ENCODE measurements around the gene BAZ2B. TPM values are rescaled to one million over a fixed set of nuclear protein-coding genes. Genes with fewer than 3 reads are reported as not detected.

Gene BAZ2B
- total and polyA plus RNA-seq, 2 experiments from 2014 or later: 51.7 to 62.9 TPM

GRCh38 chr2:159484532-159484931 is 131.8 kb downstream of the BAZ2B start:
- H3K27ac Mint-ChIP-seq: no peak overlapping the region
- Histone ChIP-seq H2AFZ (no peak overlapping the region), H4K20me1 (replicated peaks; ENCODE audit: insufficient read depth) (peaks cover 4% of the 10 kb centered on the region; the same call in 1 of the 2 replicates), H3K79me2 (replicated peaks; ENCODE audit: insufficient read depth) (peaks cover 4% of the 10 kb centered on the region; the same call in 1 of the 2 replicates), H3F3A (replicated peaks; ENCODE audit: low read depth) (no peaks in the 10 kb centered on the region), H3K4me3 (no peak overlapping the region), H3K4me2 (no peak overlapping the region), H3K27ac (ENCODE audit: low read depth) (no peak overlapping the region), H3K4me1 (ENCODE audit: insufficient read depth) (no peaks in the 10 kb centered on the region), H3K27me3 (ENCODE audit: insufficient read depth) (no peaks in the 10 kb centered on the region), H3K9me2 (ENCODE audit: insufficient read depth) (no peaks in the 10 kb centered on the region), H3K36me3 (ENCODE audit: insufficient read depth) (no peaks in the 10 kb centered on the region)
- TF ChIP-seq, protein P1, sequence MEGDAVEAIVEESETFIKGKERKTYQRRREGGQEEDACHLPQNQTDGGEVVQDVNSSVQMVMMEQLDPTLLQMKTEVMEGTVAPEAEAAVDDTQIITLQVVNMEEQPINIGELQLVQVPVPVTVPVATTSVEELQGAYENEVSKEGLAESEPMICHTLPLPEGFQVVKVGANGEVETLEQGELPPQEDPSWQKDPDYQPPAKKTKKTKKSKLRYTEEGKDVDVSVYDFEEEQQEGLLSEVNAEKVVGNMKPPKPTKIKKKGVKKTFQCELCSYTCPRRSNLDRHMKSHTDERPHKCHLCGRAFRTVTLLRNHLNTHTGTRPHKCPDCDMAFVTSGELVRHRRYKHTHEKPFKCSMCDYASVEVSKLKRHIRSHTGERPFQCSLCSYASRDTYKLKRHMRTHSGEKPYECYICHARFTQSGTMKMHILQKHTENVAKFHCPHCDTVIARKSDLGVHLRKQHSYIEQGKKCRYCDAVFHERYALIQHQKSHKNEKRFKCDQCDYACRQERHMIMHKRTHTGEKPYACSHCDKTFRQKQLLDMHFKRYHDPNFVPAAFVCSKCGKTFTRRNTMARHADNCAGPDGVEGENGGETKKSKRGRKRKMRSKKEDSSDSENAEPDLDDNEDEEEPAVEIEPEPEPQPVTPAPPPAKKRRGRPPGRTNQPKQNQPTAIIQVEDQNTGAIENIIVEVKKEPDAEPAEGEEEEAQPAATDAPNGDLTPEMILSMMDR (conservative IDR thresholded peaks at IDR 0.05; ENCODE audit: low read depth in 2 of 2): no peak
- no peak for TF ChIP-seq STAT1 (IDR thresholded peaks at IDR 0.05; ENCODE audit: unreplicated experiment)
- TF ChIP-seq ZNF114 (CRISPR knock-in tag; IDR thresholded peaks at IDR 0.05): no peak
- no peak for TF ChIP-seq EZH2phosphoT487 (IDR thresholded peaks at IDR 0.05; ENCODE audit: unreplicated experiment)
- no peak for TF ChIP-seq ETS1 (IDR thresholded peaks at IDR 0.05)
- TF ChIP-seq NANOG (IDR thresholded peaks at IDR 0.05; ENCODE audit: borderline replicate concordance): no peak
- no peak for TF ChIP-seq EZH2 (IDR thresholded peaks at IDR 0.05; ENCODE audit: low read depth, unreplicated experiment)
- TF ChIP-seq REST (IDR thresholded peaks at IDR 0.05; ENCODE audit: unreplicated experiment): no peak
- no peak for TF ChIP-seq CREB1 (CRISPR knock-in tag; IDR thresholded peaks at IDR 0.05; ENCODE audit: low read depth)
- TF ChIP-seq, protein P2, sequence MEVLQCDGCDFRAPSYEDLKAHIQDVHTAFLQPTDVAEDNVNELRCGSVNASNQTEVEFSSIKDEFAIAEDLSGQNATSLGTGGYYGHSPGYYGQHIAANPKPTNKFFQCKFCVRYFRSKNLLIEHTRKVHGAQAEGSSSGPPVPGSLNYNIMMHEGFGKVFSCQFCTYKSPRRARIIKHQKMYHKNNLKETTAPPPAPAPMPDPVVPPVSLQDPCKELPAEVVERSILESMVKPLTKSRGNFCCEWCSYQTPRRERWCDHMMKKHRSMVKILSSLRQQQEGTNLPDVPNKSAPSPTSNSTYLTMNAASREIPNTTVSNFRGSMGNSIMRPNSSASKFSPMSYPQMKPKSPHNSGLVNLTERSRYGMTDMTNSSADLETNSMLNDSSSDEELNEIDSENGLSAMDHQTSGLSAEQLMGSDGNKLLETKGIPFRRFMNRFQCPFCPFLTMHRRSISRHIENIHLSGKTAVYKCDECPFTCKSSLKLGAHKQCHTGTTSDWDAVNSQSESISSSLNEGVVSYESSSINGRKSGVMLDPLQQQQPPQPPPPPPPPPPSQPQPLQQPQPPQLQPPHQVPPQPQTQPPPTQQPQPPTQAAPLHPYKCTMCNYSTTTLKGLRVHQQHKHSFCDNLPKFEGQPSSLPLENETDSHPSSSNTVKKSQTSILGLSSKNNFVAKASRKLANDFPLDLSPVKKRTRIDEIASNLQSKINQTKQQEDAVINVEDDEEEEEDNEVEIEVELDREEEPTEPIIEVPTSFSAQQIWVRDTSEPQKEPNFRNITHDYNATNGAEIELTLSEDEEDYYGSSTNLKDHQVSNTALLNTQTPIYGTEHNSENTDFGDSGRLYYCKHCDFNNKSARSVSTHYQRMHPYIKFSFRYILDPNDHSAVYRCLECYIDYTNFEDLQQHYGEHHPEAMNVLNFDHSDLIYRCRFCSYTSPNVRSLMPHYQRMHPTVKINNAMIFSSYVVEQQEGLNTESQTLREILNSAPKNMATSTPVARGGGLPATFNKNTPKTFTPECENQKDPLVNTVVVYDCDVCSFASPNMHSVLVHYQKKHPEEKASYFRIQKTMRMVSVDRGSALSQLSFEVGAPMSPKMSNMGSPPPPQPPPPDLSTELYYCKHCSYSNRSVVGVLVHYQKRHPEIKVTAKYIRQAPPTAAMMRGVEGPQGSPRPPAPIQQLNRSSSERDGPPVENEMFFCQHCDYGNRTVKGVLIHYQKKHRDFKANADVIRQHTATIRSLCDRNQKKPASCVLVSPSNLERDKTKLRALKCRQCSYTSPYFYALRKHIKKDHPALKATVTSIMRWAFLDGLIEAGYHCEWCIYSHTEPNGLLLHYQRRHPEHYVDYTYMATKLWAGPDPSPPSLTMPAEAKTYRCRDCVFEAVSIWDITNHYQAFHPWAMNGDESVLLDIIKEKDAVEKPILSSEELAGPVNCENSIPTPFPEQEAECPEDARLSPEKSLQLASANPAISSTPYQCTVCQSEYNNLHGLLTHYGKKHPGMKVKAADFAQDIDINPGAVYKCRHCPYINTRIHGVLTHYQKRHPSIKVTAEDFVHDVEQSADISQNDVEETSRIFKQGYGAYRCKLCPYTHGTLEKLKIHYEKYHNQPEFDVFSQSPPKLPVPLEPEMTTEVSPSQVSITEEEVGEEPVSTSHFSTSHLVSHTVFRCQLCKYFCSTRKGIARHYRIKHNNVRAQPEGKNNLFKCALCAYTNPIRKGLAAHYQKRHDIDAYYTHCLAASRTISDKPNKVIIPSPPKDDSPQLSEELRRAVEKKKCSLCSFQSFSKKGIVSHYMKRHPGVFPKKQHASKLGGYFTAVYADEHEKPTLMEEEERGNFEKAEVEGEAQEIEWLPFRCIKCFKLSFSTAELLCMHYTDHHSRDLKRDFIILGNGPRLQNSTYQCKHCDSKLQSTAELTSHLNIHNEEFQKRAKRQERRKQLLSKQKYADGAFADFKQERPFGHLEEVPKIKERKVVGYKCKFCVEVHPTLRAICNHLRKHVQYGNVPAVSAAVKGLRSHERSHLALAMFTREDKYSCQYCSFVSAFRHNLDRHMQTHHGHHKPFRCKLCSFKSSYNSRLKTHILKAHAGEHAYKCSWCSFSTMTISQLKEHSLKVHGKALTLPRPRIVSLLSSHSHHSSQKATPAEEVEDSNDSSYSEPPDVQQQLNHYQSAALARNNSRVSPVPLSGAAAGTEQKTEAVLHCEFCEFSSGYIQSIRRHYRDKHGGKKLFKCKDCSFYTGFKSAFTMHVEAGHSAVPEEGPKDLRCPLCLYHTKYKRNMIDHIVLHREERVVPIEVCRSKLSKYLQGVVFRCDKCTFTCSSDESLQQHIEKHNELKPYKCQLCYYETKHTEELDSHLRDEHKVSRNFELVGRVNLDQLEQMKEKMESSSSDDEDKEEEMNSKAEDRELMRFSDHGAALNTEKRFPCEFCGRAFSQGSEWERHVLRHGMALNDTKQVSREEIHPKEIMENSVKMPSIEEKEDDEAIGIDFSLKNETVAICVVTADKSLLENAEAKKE (CRISPR knock-in tag; IDR thresholded peaks at IDR 0.05): no peak
- no peak for TF ChIP-seq ZNF331 (CRISPR knock-in tag; IDR thresholded peaks at IDR 0.05; ENCODE audit: low read depth)
- no peak for TF ChIP-seq JUNB (IDR thresholded peaks at IDR 0.05; ENCODE audit: unreplicated experiment)
- no peak for DNase-seq (ENCODE audit: low spot score)
- H3K27me3 Mint-ChIP-seq (ENCODE audit: insufficient read depth, low read depth, poor library complexity): no peaks in the 10 kb centered on the region
- no peaks in the 10 kb centered on the region for H3K9me3 Mint-ChIP-seq
- H3K4me1 Mint-ChIP-seq: no peaks in the 10 kb centered on the region
- H3K36me3 Mint-ChIP-seq (ENCODE audit: low read depth): no peaks in the 10 kb centered on the region
- no peak overlapping the region for H3K4me3 Mint-ChIP-seq
- no peak for ATAC-seq

Data from GM23338 (cell line).